Coronary artery (tissue), 2 donors: ENCODE results near the gene VPS26C.
"Not testable (repeated sequence)": the region's sequence is repeated elsewhere in the genome, so short reads cannot be mapped to it uniquely, and the experiment has no call there.

ENCODE experiments used
- DNase-seq: peaks from one replicate; pipeline ENCODE4 v3.0.0-alpha.2; 2017; ENCODE audit warnings: low spot score
- H3K27ac ChIP-seq, 2 donors: fragments of 200-600 bp; sonication (generic); one replicate each; pipeline ENCODE4 v1.5.1; 2016 to 2019
- H3K4me3 ChIP-seq: fragments of 200-600 bp; sonication (generic); 2 replicates; pipeline ENCODE4 v1.5.1; 2016; ENCODE audit warnings: mild to moderate bottlenecking, moderate library complexity
- CTCF ChIP-seq: fragments of 200-600 bp; sonication (generic); IDR thresholded peaks from one replicate; pipeline ENCODE4 v1.5.1; 2019; ENCODE audit warnings: antibody characterized with exemption

The VPS26C gene

GRCh38 chr21:37281993-37282392, 14.9 kb upstream of the VPS26C start:
- no peak for TF ChIP-seq CTCF
- DNase-seq: no peak
- Histone ChIP-seq H3K4me3 (no peak overlapping the region), H3K27ac (no peak overlapping the region)

GRCh38 chr21:37281579-37281978, 14.4 kb upstream of the VPS26C start:
- no peak overlapping the region for H3K4me3 ChIP-seq
- no peak for TF ChIP-seq CTCF
- no peak for DNase-seq
- no peak overlapping the region for H3K27ac ChIP-seq

- not testable (repeated sequence) for DNase-seq, H3K27ac ChIP-seq, H3K4me3 ChIP-seq
These were observed 12.1 kb upstream of the VPS26C start for GRCh38 chr21:37279271-37279670.

- no peak overlapping the region for H3K27ac ChIP-seq
- DNase-seq: no peak
- TF ChIP-seq CTCF: no peak
- no peak overlapping the region for H3K4me3 ChIP-seq
These were observed 11.1 kb upstream of the VPS26C start for GRCh38 chr21:37278199-37278598.

- no peak for DNase-seq
These were observed 9.2 kb upstream of the VPS26C start for GRCh38 chr21:37276377-37276776.

GRCh38 chr21:37273911-37274690, 7.0 kb upstream of the VPS26C start:
- no peak for TF ChIP-seq CTCF

More at GRCh38 chr21:37276377-37276776, 9.2 kb upstream of the VPS26C start:
- TF ChIP-seq CTCF: no peak
- Histone ChIP-seq H3K4me3 (no peak overlapping the region), H3K27ac (no peak overlapping the region)

GRCh38 chr21:37273440-37273839, 6.3 kb upstream of the VPS26C start:
- no peak for DNase-seq
- H3K27ac ChIP-seq: no peak overlapping the region
- no peak overlapping the region for H3K4me3 ChIP-seq
- TF ChIP-seq CTCF: no peak

More at GRCh38 chr21:37273911-37274690, 7.0 kb upstream of the VPS26C start:
- no peak for DNase-seq
- Histone ChIP-seq H3K27ac (no peak overlapping the region), H3K4me3 (no peak overlapping the region)
